ENCODE measurements around the gene GNA12.

GNA12 gene

GRCh38 chr7:2837496-2837895, 6.6 kb downstream of the GNA12 start:
- Histone ChIP-seq H3K9me3 (ENCODE audit: low read depth, low read length) (no peaks in the 10 kb centered on the region), H3K36me3 (ENCODE audit: insufficient read depth, low read length) (peaks cover 32% of the 10 kb centered on the region), H3K4me3 (0 out of 2 replicates have a peak overlapping the region, but pooled peaks have one; percentile 14), H3K9ac (ENCODE audit: insufficient read length) (peak overlapping the region; percentile 4), H3K27ac (peak overlapping the region; percentile 77)
- DNase-seq (ENCODE audit: low read depth, low spot score), result no peak
- no peak for TF ChIP-seq FOXP2 (optimal IDR thresholded peaks at IDR 0.05; ENCODE audit: control extremely low read depth, extremely low read length, insufficient read depth)
- no peak for TF ChIP-seq EZH2 (IDR thresholded peaks at IDR 0.05)
- TF ChIP-seq POLR2AphosphoS5 (IDR thresholded peaks at IDR 0.05; ENCODE audit: borderline replicate concordance, low read depth, low read length), result no peak

- peaks cover 20% of the 10 kb centered on the region for H3K36me3 ChIP-seq (ENCODE audit: insufficient read depth, low read length)
- TF ChIP-seq EZH2 (IDR thresholded peaks at IDR 0.05), result no peak
- TF ChIP-seq POLR2AphosphoS5 (IDR thresholded peaks at IDR 0.05; ENCODE audit: borderline replicate concordance, low read depth, low read length), result no peak
- no peak for TF ChIP-seq FOXP2 (optimal IDR thresholded peaks at IDR 0.05; ENCODE audit: control extremely low read depth, extremely low read length, insufficient read depth)
- peak; percentile 60 for DNase-seq (ENCODE audit: low read depth, low spot score)
- H3K9ac ChIP-seq (ENCODE audit: insufficient read length), result no peak overlapping the region
- H3K9me3 ChIP-seq (ENCODE audit: low read depth, low read length), result no peaks in the 10 kb centered on the region
- H3K27ac ChIP-seq, result no peak overlapping the region
- H3K4me3 ChIP-seq, result no peak overlapping the region
These were observed 9.2 kb downstream of the GNA12 start for GRCh38 chr7:2834748-2835441.

GRCh38 chr7:2833083-2833910, 10.8 kb downstream of the GNA12 start:
- H3K27ac ChIP-seq, result no peak overlapping the region
- no peak overlapping the region for H3K4me3 ChIP-seq
- peaks cover 9% of the 10 kb centered on the region; the same call in 1 of the 2 replicates for H3K36me3 ChIP-seq (ENCODE audit: insufficient read depth, low read length)
- no peak overlapping the region for H3K9ac ChIP-seq (ENCODE audit: insufficient read length)
- TF ChIP-seq FOXP2 (optimal IDR thresholded peaks at IDR 0.05; ENCODE audit: control extremely low read depth, extremely low read length, insufficient read depth) (no peak), EZH2 (IDR thresholded peaks at IDR 0.05) (no peak), POLR2AphosphoS5 (IDR thresholded peaks at IDR 0.05; ENCODE audit: borderline replicate concordance, low read depth, low read length) (no peak)
- no peak for DNase-seq (ENCODE audit: low read depth, low spot score)
- no peaks in the 10 kb centered on the region for H3K9me3 ChIP-seq (ENCODE audit: low read depth, low read length)

- no peak for DNase-seq (ENCODE audit: low read depth, low spot score)
- no peak overlapping the region for H3K4me3 ChIP-seq
- no peak for TF ChIP-seq FOXP2 (optimal IDR thresholded peaks at IDR 0.05; ENCODE audit: control extremely low read depth, extremely low read length, insufficient read depth)
- TF ChIP-seq EZH2 (IDR thresholded peaks at IDR 0.05), result no peak
- TF ChIP-seq POLR2AphosphoS5 (IDR thresholded peaks at IDR 0.05; ENCODE audit: borderline replicate concordance, low read depth, low read length), result no peak
- H3K9ac ChIP-seq (ENCODE audit: insufficient read length), result no peak overlapping the region
- peaks cover 7% of the 10 kb centered on the region; the same call in 1 of the 2 replicates for H3K36me3 ChIP-seq (ENCODE audit: insufficient read depth, low read length)
- H3K9me3 ChIP-seq (ENCODE audit: low read depth, low read length), result no peaks in the 10 kb centered on the region
- no peak overlapping the region for H3K27ac ChIP-seq
These were observed 11.6 kb downstream of the GNA12 start for GRCh38 chr7:2832461-2832860.

- no peak for TF ChIP-seq POLR2AphosphoS5 (IDR thresholded peaks at IDR 0.05; ENCODE audit: borderline replicate concordance, low read depth, low read length)
- no peak for TF ChIP-seq FOXP2 (optimal IDR thresholded peaks at IDR 0.05; ENCODE audit: control extremely low read depth, extremely low read length, insufficient read depth)
- no peak for TF ChIP-seq EZH2 (IDR thresholded peaks at IDR 0.05)
- Histone ChIP-seq H3K9ac (ENCODE audit: insufficient read length) (no peak overlapping the region), H3K36me3 (ENCODE audit: insufficient read depth, low read length) (peaks cover 5% of the 10 kb centered on the region; the same call in 1 of the 2 replicates), H3K27ac (no peak overlapping the region), H3K9me3 (ENCODE audit: low read depth, low read length) (no peaks in the 10 kb centered on the region), H3K4me3 (no peak overlapping the region)
- DNase-seq (ENCODE audit: low read depth, low spot score), result no peak
These were observed 13.3 kb downstream of the GNA12 start for GRCh38 chr7:2830609-2831376.

GRCh38 chr7:2829040-2829439, 15.1 kb downstream of the GNA12 start:
- Histone ChIP-seq H3K4me3 (no peak overlapping the region), H3K9ac (ENCODE audit: insufficient read length) (no peak overlapping the region), H3K36me3 (ENCODE audit: insufficient read depth, low read length) (no peaks in the 10 kb centered on the region)

GRCh38 chr7:2826771-2827170, 17.3 kb downstream of the GNA12 start:
- H3K36me3 ChIP-seq (ENCODE audit: insufficient read depth, low read length), result no peaks in the 10 kb centered on the region
- H3K9ac ChIP-seq (ENCODE audit: insufficient read length), result no peak overlapping the region
- H3K27ac ChIP-seq, result no peak overlapping the region
- H3K9me3 ChIP-seq (ENCODE audit: low read depth, low read length), result no peaks in the 10 kb centered on the region
- no peak overlapping the region for H3K4me3 ChIP-seq
- no peak for DNase-seq (ENCODE audit: low read depth, low spot score)
- TF ChIP-seq FOXP2 (optimal IDR thresholded peaks at IDR 0.05; ENCODE audit: control extremely low read depth, extremely low read length, insufficient read depth), result no peak
- no peak for TF ChIP-seq EZH2 (IDR thresholded peaks at IDR 0.05)
- no peak for TF ChIP-seq POLR2AphosphoS5 (IDR thresholded peaks at IDR 0.05; ENCODE audit: borderline replicate concordance, low read depth, low read length)

More at GRCh38 chr7:2829040-2829439, 15.1 kb downstream of the GNA12 start:
- no peak overlapping the region for H3K27ac ChIP-seq
- H3K9me3 ChIP-seq (ENCODE audit: low read depth, low read length), result no peaks in the 10 kb centered on the region
- no peak for DNase-seq (ENCODE audit: low read depth, low spot score)
- TF ChIP-seq POLR2AphosphoS5 (IDR thresholded peaks at IDR 0.05; ENCODE audit: borderline replicate concordance, low read depth, low read length), result no peak
- TF ChIP-seq EZH2 (IDR thresholded peaks at IDR 0.05), result no peak
- no peak for TF ChIP-seq FOXP2 (optimal IDR thresholded peaks at IDR 0.05; ENCODE audit: control extremely low read depth, extremely low read length, insufficient read depth)

Data from SK-N-MC (cell line).